SK-N-SH (cell line): ENCODE data around the gene VAPB. TPM values are rescaled to one million over a fixed set of nuclear protein-coding genes. Genes with fewer than 3 reads are reported as not detected.

Experiments used
- CTCF ChIA-PET: fragments of 300-600, 350-600 bp; formaldehyde crosslinking; extraction: SDS; loops from one replicate; lab custom pipeline; 2021; lab: Yijun Ruan, JAX
- POLR2A ChIA-PET: fragments of 350-600 bp; sonication (Branson Sonifier 250); formaldehyde crosslinking; extraction: SDS; loops from one replicate; lab custom pipeline; 2020; ENCODE audit warnings: antibody characterized with exemption, inconsistent platforms; lab: Yijun Ruan, JAX
- DNase-seq: peaks from one replicate; pipeline ENCODE4 v3.0.0; 2012
- H2AFZ ChIP-seq: fragments of 200-600 bp; sonication (generic); 2 replicates; pipeline ENCODE4 v1.8.1; 2016; ENCODE audit warnings: antibody characterized with exemption, mild to moderate bottlenecking, low read depth
- H3F3A ChIP-seq: fragments of 200-600 bp; sonication (generic); replicated peaks from 2 replicates; pipeline ENCODE3; 2016; ENCODE audit warnings: antibody characterized with exemption, mild to moderate bottlenecking; ENCODE audit not compliant: insufficient read depth
- H3K27ac ChIP-seq, 2 experiments: fragments of 200-500 bp in 1 of 2; fragments of 200-600 bp in 1 of 2; sonication (Bioruptor generic) in 1 of 2; sonication (generic), shearing (Covaris generic) in 1 of 2; 2 replicates each; pipeline versions ENCODE4 v1.5.1 to v1.6.1; 2014 to 2016; ENCODE audit warnings: low read depth in 2 of 2, inconsistent platforms in 1 of 2, low read length in 1 of 2, mild to moderate bottlenecking in 1 of 2, mixed read lengths in 1 of 2
- H3K27me3 ChIP-seq: fragments of 200-600 bp; sonication (generic), shearing (Covaris generic); 2 replicates; pipeline ENCODE4 v1.6.1; 2016; ENCODE audit warnings: mixed run types; ENCODE audit not compliant: insufficient read depth
- H3K36me3 ChIP-seq, 2 experiments: fragments of 200-500 bp in 1 of 2; fragments of 200-600 bp in 1 of 2; sonication (Bioruptor generic) in 1 of 2; sonication (generic) in 1 of 2; replicated peaks in 1 of 2; 2 replicates each; pipeline versions ENCODE3 to v1.5.1; 2014 to 2016; ENCODE audit warnings: low read length in 1 of 2, mild to moderate bottlenecking in 1 of 2; ENCODE audit not compliant: insufficient read depth in 2 of 2, control insufficient read depth in 1 of 2
- H3K4me1 ChIP-seq, 2 experiments: fragments of 200-500 bp in 1 of 2; fragments of 200-600 bp in 1 of 2; sonication (Bioruptor generic) in 1 of 2; sonication (generic), shearing (Covaris generic) in 1 of 2; 2 replicates each; pipeline versions ENCODE4 v1.5.1 to v1.6.1; 2014 to 2016; ENCODE audit warnings: low read depth in 1 of 2, low read length in 1 of 2, mixed run types in 1 of 2; ENCODE audit not compliant: insufficient read depth in 2 of 2, control insufficient read depth in 1 of 2
- H3K4me2 ChIP-seq: fragments of 200-600 bp; sonication (generic), shearing (Covaris generic); 2 replicates; pipeline ENCODE4 v1.6.1; 2017; ENCODE audit warnings: mixed run types
- H3K4me3 ChIP-seq, 2 experiments: fragments of 200-500 bp in 1 of 2; fragments of 200-600 bp in 1 of 2; sonication (Bioruptor generic) in 1 of 2; sonication (generic), shearing (Covaris generic) in 1 of 2; 2 replicates each; pipeline versions ENCODE4 v1.5.1 to v1.8.1; 2014 to 2016; ENCODE audit warnings: low read depth in 2 of 2, inconsistent platforms in 1 of 2, low read length in 1 of 2, mild to moderate bottlenecking in 1 of 2, mixed read lengths in 1 of 2, moderate library complexity in 1 of 2
- H3K79me2 ChIP-seq: fragments of 200-600 bp; sonication (generic); 2 replicates; pipeline ENCODE4 v1.8.1; 2017; ENCODE audit warnings: mild to moderate bottlenecking; ENCODE audit not compliant: insufficient read depth
- H3K9ac ChIP-seq: fragments of 200-600 bp; sonication (generic); 2 replicates; pipeline ENCODE4 v1.6.1; 2017; ENCODE audit warnings: mixed run types
- H3K9me2 ChIP-seq: fragments of 200-600 bp; sonication (generic); 2 replicates; pipeline ENCODE4 v1.6.1; 2017; ENCODE audit warnings: mixed run types
- H3K9me3 ChIP-seq: fragments of 200-600 bp; sonication (generic); 2 replicates; pipeline ENCODE4 v1.6.1; 2017; ENCODE audit warnings: mixed run types, mild to moderate bottlenecking, moderate library complexity
- H4K20me1 ChIP-seq: fragments of 200-600 bp; sonication (generic); 2 replicates; pipeline ENCODE4 v1.6.1; 2017; ENCODE audit warnings: mild to moderate bottlenecking, mixed run types; ENCODE audit not compliant: insufficient read depth
- EP300 ChIP-seq, 2 experiments: IDR thresholded peaks; 2 replicates each; pipeline versions ENCODE4 v1.4.0 to v1.6.1; 2012; ENCODE audit warnings: borderline replicate concordance in 1 of 2, low read depth in 1 of 2, low read length in 1 of 2
- FOSL2 ChIP-seq: IDR thresholded peaks from 2 replicates; pipeline ENCODE4 v1.4.0; 2012; ENCODE audit warnings: low read depth, mild to moderate bottlenecking, moderate library complexity, borderline replicate concordance
- FOXJ3 ChIP-seq: sonication (generic); formaldehyde crosslinking; IDR thresholded peaks from 2 replicates; pipeline ENCODE4 v1.5.1; 2020; ENCODE audit warnings: mild to moderate bottlenecking, missing genetic modification reagents
- JUND ChIP-seq: IDR thresholded peaks from 2 replicates; pipeline ENCODE4 v1.4.0; 2012
- MEF2A ChIP-seq: IDR thresholded peaks from 2 replicates; pipeline ENCODE4 v1.4.0; 2012; ENCODE audit warnings: low read depth, borderline replicate concordance
- NRF1 ChIP-seq: IDR thresholded peaks from 2 replicates; pipeline ENCODE4 v1.6.1; 2012; ENCODE audit warnings: low read depth, mild to moderate bottlenecking, low read length
- PBX3 ChIP-seq: IDR thresholded peaks from 2 replicates; pipeline ENCODE4; 2012
- POLR2AphosphoS5 ChIP-seq: IDR thresholded peaks from 2 replicates; pipeline ENCODE4 v1.6.1; 2012; ENCODE audit warnings: low read depth, low read length
- RCOR1 ChIP-seq: fragments of 150-350 bp; IDR thresholded peaks from 2 replicates; pipeline ENCODE4 v1.6.1; 2017; ENCODE audit warnings: antibody characterized with exemption, low read length
- RXRA ChIP-seq: IDR thresholded peaks from 2 replicates; pipeline ENCODE4 v1.4.0; 2012; ENCODE audit warnings: low read depth, mild to moderate bottlenecking, borderline replicate concordance
- TAF1 ChIP-seq: IDR thresholded peaks from 2 replicates; pipeline ENCODE4 v1.6.1; 2012; ENCODE audit warnings: low read depth, mild to moderate bottlenecking, low read length, moderate library complexity, borderline replicate concordance
- TCF12 ChIP-seq: IDR thresholded peaks from 2 replicates; pipeline ENCODE4 v1.4.0; 2012
- WGBS: methylation state at CpG from one replicate; pipeline ENCODE4 v1.1.6; 2017; ENCODE audit warnings: low lambda C conversion rate; 5-methylcytosine and 5-hydroxymethylcytosine counted together
- polyA plus RNA-seq, 3 experiments: library from polyadenylated mRNA; depleted of rRNA; stranded (reverse); fragments of >200 nt; gene quantifications; 2 replicates each; pipeline ENCODE4 v1.2.3, GENCODE V29; 2012

VAPB gene
- polyA plus RNA-seq, 1 of the 3 experiments (the other 2 are of a cell fraction): 16.9 TPM

DNA sequence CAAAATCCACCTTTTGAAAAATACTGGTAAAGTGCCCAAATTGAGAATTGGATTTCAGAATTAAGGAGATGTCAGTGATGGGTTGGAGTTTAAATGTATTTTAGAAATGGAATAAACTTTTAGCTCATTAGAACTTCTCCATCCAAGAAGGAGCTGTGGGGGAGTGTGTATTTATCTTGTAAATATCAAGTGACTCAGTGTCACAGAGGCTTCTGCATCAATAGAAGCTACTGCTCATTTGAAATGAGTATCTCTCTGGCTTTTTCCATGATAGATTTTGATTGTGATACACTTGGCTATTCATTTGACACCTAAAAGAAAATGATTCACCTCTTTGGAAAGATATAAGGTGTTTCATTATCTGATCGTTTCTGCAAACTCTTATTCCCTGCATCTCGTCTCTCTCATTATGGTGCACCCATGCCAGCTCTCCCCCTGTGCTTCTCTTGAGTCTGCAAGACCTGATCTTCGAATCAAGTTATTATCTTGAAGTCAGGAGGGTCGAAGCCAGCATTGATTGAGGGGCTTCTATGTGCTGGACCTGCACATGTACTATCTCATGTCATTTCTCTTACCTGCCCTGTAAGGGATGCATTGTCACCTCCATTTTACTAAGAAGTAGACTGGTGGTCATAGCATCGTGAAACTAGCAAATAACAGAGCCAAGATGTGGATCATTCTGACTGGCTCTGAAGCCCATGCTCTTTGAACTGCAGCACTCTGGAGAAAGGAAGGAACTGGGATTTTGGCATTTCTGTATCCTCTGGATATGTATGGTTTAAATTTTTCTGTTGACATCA is 30.1 kb downstream of the VAPB start:
- peaks cover 8% of the 10 kb centered on the region; the same call in 1 of the 2 replicates for H4K20me1 ChIP-seq
- CTCF ChIA-PET: interaction anchor here (0.6 to 0.9 kb wide), 4 partner anchors 30 to 183 kb away, joined by 3 read pairs; no protein-coding TSS in a partner anchor
- 90% methylated on average over 5 of the region's 5 CpGs for WGBS

GRCh38 chr20:58420798-58421496 is 31.9 kb downstream of the VAPB start:
- no peak overlapping the region for H3K9ac ChIP-seq
- 0 out of 2 replicates have a peak, but pooled peaks cover 3% of the 10 kb centered on the region for H4K20me1 ChIP-seq
- WGBS: 75% methylated on average over 5 of the region's 5 CpGs
- CTCF ChIA-PET: interaction anchor here (0.6 to 1.6 kb wide), 5 partner anchors 18 to 173 kb away, joined by 3 to 5 read pairs (median 3); no protein-coding TSS in a partner anchor
- no peaks in the 10 kb centered on the region for H3K9me2 ChIP-seq
- peaks cover 4 to 5% of the 10 kb centered on the region in 2 experiments; a peak in 2 of 4 replicates for H3K4me1 ChIP-seq
- no peak overlapping the region for H3K4me3 ChIP-seq
- H3K36me3 ChIP-seq: peaks cover 26 to 47% of the 10 kb centered on the region in 2 experiments
- H2AFZ ChIP-seq: no peak overlapping the region
- H3K4me2 ChIP-seq: no peak overlapping the region
- no peak for DNase-seq
- TF ChIP-seq JUND: peak; percentile 51
- peak; percentile 83 for TF ChIP-seq FOSL2
- TF ChIP-seq TCF12: peak; percentile 45; the same call in 1 of the 2 replicates
- peak; percentile 29; the same call in 1 of the 2 replicates for TF ChIP-seq PBX3
- TF ChIP-seq NRF1: no peak
- no peak for TF ChIP-seq MEF2A
- TF ChIP-seq, all 33 proteins: peak for 4
- Histone ChIP-seq H3F3A (peaks cover 10% of the 10 kb centered on the region), H3K27ac (peak overlapping the region in 1 of 2 experiments; percentile 30; a peak in 2 of 4 replicates), H3K9me3 (no peaks in the 10 kb centered on the region), H3K79me2 (peaks cover 91% of the 10 kb centered on the region), H3K27me3 (no peaks in the 10 kb centered on the region)
- POLR2A ChIA-PET: no interaction called here

More for the DNA sequence above, 30.1 kb downstream of the VAPB start:
- Histone ChIP-seq H3K9me3 (no peaks in the 10 kb centered on the region), H3K27me3 (no peaks in the 10 kb centered on the region)
- no peak for DNase-seq
- TF ChIP-seq POLR2AphosphoS5 (no peak), EP300 (IDR thresholded peaks at IDR 0.05; ENCODE audit: borderline replicate concordance in 1 of 2, low read depth in 1 of 2, low read length in 1 of 2) (no peak), RCOR1 (no peak), RXRA (no peak), FOSL2 (no peak), FOXJ3 (CRISPR knock-in tag) (no peak), TAF1 (no peak)
- TF ChIP-seq, all 33 proteins: peak for 0
- Histone ChIP-seq H2AFZ (no peak overlapping the region), H3K79me2 (peaks cover 88% of the 10 kb centered on the region), H3K9me2 (no peaks in the 10 kb centered on the region), H3K9ac (no peak overlapping the region), H3K4me2 (no peak overlapping the region), H3K4me1 (peaks cover 0 to 4% of the 10 kb centered on the region in 2 experiments; a peak in 2 of 4 replicates), H3K27ac (no peak overlapping the region), H3F3A (peaks cover 10% of the 10 kb centered on the region), H3K4me3 (no peak overlapping the region), H3K36me3 (peaks cover 20 to 47% of the 10 kb centered on the region in 2 experiments)
- POLR2A ChIA-PET: no interaction called here
